Stimulated activated CD4-positive, alpha-beta T cell treated with anti-CD3 and anti-CD28 coated beads, Interleukin-1b, Interleukin-23, amount 100 ng/mL, for 4 hours (primary cell): ENCODE measurements around the gene HBEGF.
A peak's percentile ranks its signal among the peaks of the same experiment; 100 is the strongest.
"Not testable (repeated sequence)": the region's sequence is repeated elsewhere in the genome, so short reads cannot be mapped to it uniquely, and the experiment has no call there.

ENCODE experiments used
- DNase-seq, 2 donors: peaks; one replicate each; pipeline ENCODE4 v3.0.0-alpha.2; 2020; ENCODE audit warnings: low read depth in 2 of 2

HBEGF gene

GRCh38 chr5:140360681-140361479, 14.5 kb upstream of the HBEGF start:
- no peak for DNase-seq

GRCh38 chr5:140360101-140360500, 13.7 kb upstream of the HBEGF start, which contains the start of gene SLC4A9:
Gene SLC4A9 (plus strand): TSS chr5:140360194. CDS start chr5:140360237, 43 bp downstream.
- DNase-seq: no peak

- DNase-seq: no peak
Observed at GRCh38 chr5:140358738-140359310, 12.4 kb upstream of the HBEGF start.

GRCh38 chr5:140357726-140358093, 11.3 kb upstream of the HBEGF start:
- DNase-seq: peak; percentile 56 to 68

GRCh38 chr5:140356853-140357725, 10.7 kb upstream of the HBEGF start:
- DNase-seq: no peak

GRCh38 chr5:140355546-140355945, 9.1 kb upstream of the HBEGF start:
- no peak for DNase-seq

GRCh38 chr5:140351609-140352334, 5.4 kb upstream of the HBEGF start:
- peak in 1 of 2 donors; percentile 74 for DNase-seq

- no peak for DNase-seq
Observed at GRCh38 chr5:140349244-140349643, 2.8 kb upstream of the HBEGF start.

GRCh38 chr5:140348104-140348503, 1.7 kb upstream of the HBEGF start:
- DNase-seq: no peak

- no peak for DNase-seq
Observed at GRCh38 chr5:140347360-140347759, 957 bp upstream of the HBEGF start.

GRCh38 chr5:140345919-140346347, 470 bp downstream of the HBEGF start:
- no peak for DNase-seq

GRCh38 chr5:140344683-140345423, 1.6 kb downstream of the HBEGF start:
- DNase-seq: peak in 1 of 2 donors; percentile 24

- DNase-seq: not testable (repeated sequence)
Observed at GRCh38 chr5:140343849-140344248, 2.6 kb downstream of the HBEGF start.

- DNase-seq: no peak
Observed at GRCh38 chr5:140342896-140343295, 3.5 kb downstream of the HBEGF start.

- DNase-seq: no peak
Observed at GRCh38 chr5:140342287-140342686, 4.1 kb downstream of the HBEGF start.

GRCh38 chr5:140341591-140341990, 4.8 kb downstream of the HBEGF start:
- DNase-seq: no peak

GRCh38 chr5:140340605-140341121, 5.7 kb downstream of the HBEGF start:
- DNase-seq: no peak

- no peak for DNase-seq
Observed at GRCh38 chr5:140339636-140340035, 6.8 kb downstream of the HBEGF start.

- no peak for DNase-seq
Observed at GRCh38 chr5:140338908-140339307, 7.5 kb downstream of the HBEGF start.

GRCh38 chr5:140338336-140338735, 8.1 kb downstream of the HBEGF start:
- DNase-seq: no peak

- no peak for DNase-seq
Observed at GRCh38 chr5:140337880-140338279, 8.5 kb downstream of the HBEGF start.
